Activated CD4-positive, CD25-positive, alpha-beta regulatory T cell treated with anti-CD3 and anti-CD28 coated beads, Interleukin-2, amount 50 U/mL, for 24 hours (primary cell): ENCODE data around the gene PPP4C.
A peak's percentile ranks its signal among the peaks of the same experiment; 100 is the strongest.

Source experiments
- ATAC-seq, 2 donors: fragments of 150-1000 bp; cut with Tn5 transposase; one replicate each; pipeline ENCODE4 v1.10.0; 2021; ENCODE audit warnings: mild to moderate bottlenecking in 1 of 2, moderate library complexity in 1 of 2

The PPP4C gene

GRCh38 chr16:30060346-30060745, 15.4 kb upstream of the PPP4C start:
- ATAC-seq: no peak

GRCh38 chr16:30060836-30061554, 14.8 kb upstream of the PPP4C start:
- no peak for ATAC-seq

- no peak for ATAC-seq
Measured at GRCh38 chr16:30063278-30063892, 12.4 kb upstream of the PPP4C start.

DNA sequence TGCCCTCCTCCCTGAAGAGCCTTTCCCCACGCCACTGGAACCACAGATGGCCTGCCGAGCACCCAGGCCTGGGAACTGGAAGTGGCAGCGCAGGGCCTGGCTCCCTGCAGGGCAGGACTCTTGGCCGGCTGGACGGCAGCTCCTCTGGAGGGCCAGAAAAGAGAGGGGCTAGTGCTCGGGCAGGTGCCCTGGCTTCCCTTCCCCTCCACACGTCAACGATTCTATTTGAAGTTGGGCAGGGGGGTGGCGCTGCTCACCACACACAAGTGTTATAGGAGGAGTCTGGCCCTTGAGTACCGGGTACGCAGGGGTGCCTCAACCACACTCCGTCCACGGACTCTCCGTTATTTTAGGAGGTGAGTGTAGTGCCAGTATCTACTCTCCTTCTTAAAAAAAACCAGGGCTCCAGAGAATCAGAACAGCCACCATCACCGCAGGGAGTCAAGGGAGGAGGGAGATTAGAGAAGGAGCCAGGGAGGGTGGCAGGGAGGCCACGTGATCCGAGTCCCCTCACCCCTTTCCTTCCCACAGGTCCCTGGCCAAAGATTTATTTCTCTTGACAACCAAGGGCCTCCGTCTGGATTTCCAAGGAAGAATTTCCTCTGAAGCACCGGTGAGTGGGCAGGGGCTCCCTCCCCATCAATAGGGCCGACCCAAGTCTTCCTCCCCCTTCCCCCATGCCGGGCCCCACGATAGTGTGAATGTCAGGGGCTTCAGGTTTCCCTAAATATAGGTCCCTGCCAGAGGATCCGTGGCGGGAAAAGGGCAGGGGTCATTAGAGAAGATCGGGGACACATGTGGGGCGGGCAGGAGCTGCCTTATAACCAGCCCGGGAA, 11.7 kb upstream of the PPP4C start:
- ATAC-seq: peak; percentile 23 to 29

GRCh38 chr16:30064729-30065101, 11.1 kb upstream of the PPP4C start:
- no peak for ATAC-seq

- ATAC-seq: peak; percentile 86 to 87
Measured at GRCh38 chr16:30065102-30065942, 10.5 kb upstream of the PPP4C start, which contains the start of gene ALDOA. ALDOA (plus strand) TSS chr16:30065760; CDS start chr16:30066898, 1,138 bp downstream.

DNA sequence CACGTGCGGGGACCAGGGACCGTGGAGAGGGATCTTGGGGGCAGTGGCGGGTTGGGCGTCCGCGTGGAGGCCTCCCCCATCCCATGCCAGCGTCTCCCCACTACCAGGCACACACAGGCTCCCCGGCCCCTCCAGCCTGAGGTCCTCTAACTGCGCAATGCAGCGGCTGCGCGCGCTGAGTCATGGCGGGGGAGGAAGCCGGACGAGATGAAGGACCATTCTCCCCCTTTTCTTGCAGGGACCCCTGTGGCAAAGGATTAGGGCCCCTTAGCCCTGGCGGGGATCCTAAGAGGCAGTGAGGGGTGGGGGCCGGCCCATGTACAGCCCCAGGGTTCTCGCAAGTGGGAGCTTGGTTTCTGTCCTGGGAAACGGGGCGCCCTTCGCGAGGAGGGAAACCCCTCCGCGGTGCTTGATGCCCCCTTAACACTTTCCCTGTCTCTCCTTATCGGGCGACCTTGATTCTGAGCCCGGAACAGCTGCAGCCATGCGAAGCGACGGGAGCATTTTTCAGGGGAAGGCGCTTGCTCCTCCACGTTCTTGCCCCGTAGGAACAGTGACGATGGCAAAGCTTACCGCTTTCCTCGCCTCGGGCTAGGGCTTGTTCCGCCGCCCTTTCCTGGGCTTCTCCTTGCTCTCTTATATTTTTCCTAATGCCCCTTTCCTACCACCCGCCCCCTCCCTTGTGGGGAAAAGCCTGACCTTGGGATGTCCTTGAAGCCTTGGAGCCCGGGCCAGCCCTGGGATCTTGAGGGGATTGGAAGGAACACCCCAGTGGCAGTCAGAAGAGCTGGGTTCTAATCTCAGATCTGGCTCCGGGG, 9.6 kb upstream of the PPP4C start:
- no peak for ATAC-seq

- ATAC-seq: no peak
Measured at GRCh38 chr16:30066761-30067583, 8.8 kb upstream of the PPP4C start.

GRCh38 chr16:30067584-30067916, 8.2 kb upstream of the PPP4C start:
- no peak for ATAC-seq

DNA sequence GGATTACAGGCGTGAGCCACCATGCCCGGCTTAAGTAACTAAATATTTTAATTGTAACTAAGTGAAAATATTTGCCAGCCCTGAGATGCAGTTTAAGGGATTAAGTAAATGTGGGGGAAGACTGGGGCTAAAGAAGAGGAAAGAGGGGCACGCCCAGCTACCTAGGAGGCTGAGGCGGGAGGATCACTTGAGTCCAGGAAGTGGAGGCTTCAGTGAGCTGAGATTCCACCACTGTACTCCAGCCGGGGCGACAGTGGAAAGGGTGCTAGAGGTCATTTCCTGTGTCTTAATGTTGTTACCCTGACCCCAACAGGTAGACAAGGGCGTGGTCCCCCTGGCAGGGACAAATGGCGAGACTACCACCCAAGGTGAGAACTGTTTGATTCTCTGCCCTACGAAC, 7.5 kb upstream of the PPP4C start:
- no peak for ATAC-seq

GRCh38 chr16:30068750-30069610, 6.8 kb upstream of the PPP4C start:
- ATAC-seq: no peak

DNA sequence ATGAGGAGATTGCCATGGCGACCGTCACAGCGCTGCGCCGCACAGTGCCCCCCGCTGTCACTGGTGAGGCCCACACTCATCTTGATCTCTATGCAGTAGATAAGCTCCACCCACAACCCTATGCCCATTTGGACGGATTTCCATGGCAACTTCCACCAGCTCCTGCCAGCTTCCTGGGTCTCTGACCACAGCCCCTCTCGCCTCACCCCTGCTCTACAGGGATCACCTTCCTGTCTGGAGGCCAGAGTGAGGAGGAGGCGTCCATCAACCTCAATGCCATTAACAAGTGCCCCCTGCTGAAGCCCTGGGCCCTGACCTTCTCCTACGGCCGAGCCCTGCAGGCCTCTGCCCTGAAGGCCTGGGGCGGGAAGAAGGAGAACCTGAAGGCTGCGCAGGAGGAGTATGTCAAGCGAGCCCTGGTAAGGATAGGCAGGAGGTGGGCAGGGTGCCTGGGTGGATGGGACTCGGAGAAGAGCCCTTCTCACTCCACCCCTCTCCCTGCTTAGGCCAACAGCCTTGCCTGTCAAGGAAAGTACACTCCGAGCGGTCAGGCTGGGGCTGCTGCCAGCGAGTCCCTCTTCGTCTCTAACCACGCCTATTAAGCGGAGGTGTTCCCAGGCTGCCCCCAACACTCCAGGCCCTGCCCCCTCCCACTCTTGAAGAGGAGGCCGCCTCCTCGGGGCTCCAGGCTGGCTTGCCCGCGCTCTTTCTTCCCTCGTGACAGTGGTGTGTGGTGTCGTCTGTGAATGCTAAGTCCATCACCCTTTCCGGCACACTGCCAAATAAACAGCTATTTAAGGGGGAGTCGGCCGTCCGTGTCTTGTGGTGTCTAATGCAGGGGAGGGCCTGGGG, 6.0 kb upstream of the PPP4C start:
- ATAC-seq: no peak

DNA sequence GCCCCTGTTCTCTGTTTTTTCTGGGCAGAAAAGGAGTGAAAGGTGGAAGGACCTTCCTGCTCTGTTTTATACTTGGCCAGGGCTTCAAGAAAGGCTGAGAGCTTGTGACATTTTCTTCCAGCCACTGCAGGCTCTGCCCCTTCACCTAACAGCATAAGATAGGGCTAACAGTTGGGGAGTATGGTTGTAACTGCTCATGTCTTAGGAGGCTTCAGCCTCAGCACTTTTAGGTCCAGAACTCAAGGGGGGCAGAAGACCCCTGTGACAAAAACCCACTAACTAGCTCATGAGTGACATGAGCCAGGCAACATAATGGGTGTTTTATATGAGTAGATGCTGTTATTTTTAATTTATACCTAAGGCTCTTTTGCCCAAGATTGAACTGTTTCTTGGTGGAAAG, 5.3 kb upstream of the PPP4C start:
- ATAC-seq: no peak

- peak; percentile 19 to 44 for ATAC-seq
Measured at GRCh38 chr16:30076276-30076791, 540 bp downstream of the PPP4C start.

GRCh38 chr16:30077656-30078055, 1.9 kb downstream of the PPP4C start:
- no peak for ATAC-seq

GRCh38 chr16:30078744-30079143, 3.0 kb downstream of the PPP4C start:
- no peak for ATAC-seq

DNA sequence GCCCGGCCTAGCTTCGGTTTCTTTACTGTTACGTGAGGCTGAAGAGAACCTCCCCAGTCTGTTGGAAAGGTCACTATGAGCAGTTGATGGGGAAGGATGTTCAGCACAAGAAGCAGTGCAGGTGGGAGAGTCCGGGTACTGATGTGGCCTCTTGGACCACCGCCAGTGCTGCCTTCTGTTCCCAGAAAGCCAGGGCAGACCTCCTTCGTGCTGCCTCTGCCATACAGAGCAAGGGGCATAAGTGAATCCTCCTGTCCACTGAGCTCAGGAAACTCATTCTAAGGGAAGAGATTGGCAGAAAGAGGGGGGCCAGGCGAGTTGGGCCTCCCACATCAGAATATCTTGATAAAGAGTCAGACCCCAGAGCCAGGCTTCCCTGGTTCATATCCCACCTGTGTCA, 3.7 kb downstream of the PPP4C start:
- no peak for ATAC-seq

- no peak for ATAC-seq
Measured at GRCh38 chr16:30082545-30083090, 6.8 kb downstream of the PPP4C start.
